ENCODE measurements around the gene HOXA6.

GRCh38 chr7:27112361-27112760 lies 35.2 kb downstream of the HOXA6 start:
- TF ChIP-seq CTCF (IDR thresholded peaks at IDR 0.05) (no peak), POLR2A (IDR thresholded peaks at IDR 0.05) (no peak)
